ENCODE data around the gene PRICKLE2.

The PRICKLE2 gene

GRCh38 chr3:64167868-64168267 lies 57.4 kb downstream of the PRICKLE2 start:
- TF ChIP-seq CTCF (IDR thresholded peaks at IDR 0.05) = no peak
- H3K27ac ChIP-seq = no peak overlapping the region
- no peak for DNase-seq (ENCODE audit: low spot score)

GRCh38 chr3:64167351-64167750 lies 57.9 kb downstream of the PRICKLE2 start:
- DNase-seq (ENCODE audit: low spot score) = no peak
- Histone ChIP-seq H3K27ac (peak overlapping the region in 1 of 2 donors; percentile 31), H3K4me3 (no peak overlapping the region)
- no peak for TF ChIP-seq CTCF (IDR thresholded peaks at IDR 0.05)

More at GRCh38 chr3:64167868-64168267, 57.4 kb downstream of the PRICKLE2 start:
- H3K4me3 ChIP-seq = no peak overlapping the region

- no peak for TF ChIP-seq CTCF (IDR thresholded peaks at IDR 0.05)
- H3K27ac ChIP-seq = peak overlapping the region in 1 of 2 donors; percentile 33
- no peak overlapping the region for H3K4me3 ChIP-seq
- no peak for DNase-seq (ENCODE audit: low spot score)
Observed at GRCh38 chr3:64166584-64167162, 58.6 kb downstream of the PRICKLE2 start.

- Histone ChIP-seq H3K4me3 (no peak overlapping the region), H3K27ac (no peak overlapping the region)
- TF ChIP-seq CTCF (IDR thresholded peaks at IDR 0.05) = no peak
- DNase-seq (ENCODE audit: low spot score) = no peak
Observed at GRCh38 chr3:64164349-64164748, 60.9 kb downstream of the PRICKLE2 start.

GRCh38 chr3:64163755-64164148 lies 61.5 kb downstream of the PRICKLE2 start:
- no peak for TF ChIP-seq CTCF (IDR thresholded peaks at IDR 0.05)
- DNase-seq (ENCODE audit: low spot score) = no peak
- H3K4me3 ChIP-seq = no peak overlapping the region
- H3K27ac ChIP-seq = peak overlapping the region in 1 of 2 donors; percentile 54

- peak overlapping the region; percentile 18 to 54 for H3K27ac ChIP-seq
- DNase-seq (ENCODE audit: low spot score) = no peak
- no peak overlapping the region for H3K4me3 ChIP-seq
- TF ChIP-seq CTCF (IDR thresholded peaks at IDR 0.05) = no peak
Observed at GRCh38 chr3:64163019-64163754, 62.1 kb downstream of the PRICKLE2 start.

- H3K27ac ChIP-seq = peak overlapping the region; percentile 18 to 34
- no peak overlapping the region for H3K4me3 ChIP-seq
- DNase-seq (ENCODE audit: low spot score) = no peak
- TF ChIP-seq CTCF (IDR thresholded peaks at IDR 0.05) = no peak
Observed at GRCh38 chr3:64161481-64161952, 63.7 kb downstream of the PRICKLE2 start.

Measured in coronary artery (tissue), 2 donors.